Liver (tissue), 3 donors: ENCODE data around the gene ZNF785.

Source experiments
- RXRA ChIP-seq, 2 donors: IDR thresholded peaks; 2 replicates each; pipeline ENCODE4 v1.6.1; 2017 to 2018; ENCODE audit warnings: antibody characterized with exemption in 2 of 2, mild to moderate bottlenecking in 1 of 2
- TAF1 ChIP-seq: conservative IDR thresholded peaks from 2 replicates; pipeline ENCODE4 v1.6.1; 2016; ENCODE audit warnings: antibody characterized with exemption, mild to moderate bottlenecking
- YY1 ChIP-seq: IDR thresholded peaks from 2 replicates; pipeline ENCODE4 v1.6.1; 2016; ENCODE audit warnings: antibody characterized with exemption, mild to moderate bottlenecking
- TF ChIP-seq, protein P1 (sequence below): IDR thresholded peaks from 2 replicates; pipeline ENCODE4 v1.6.1; 2016; ENCODE audit warnings: antibody characterized with exemption
- TF ChIP-seq, protein P2 (sequence below): fragments of 150-350 bp; IDR thresholded peaks from 2 replicates; pipeline ENCODE4 v1.5.1; 2017; ENCODE audit warnings: improper control_type of control experiment, low read depth, low read length; ENCODE audit not compliant: missing input control
- TF ChIP-seq, protein P3 (sequence below): IDR thresholded peaks from 2 replicates; pipeline ENCODE4 v1.6.1; 2016; ENCODE audit warnings: antibody characterized with exemption, mild to moderate bottlenecking
- TF ChIP-seq, protein P4 (sequence below): IDR thresholded peaks from 2 replicates; pipeline ENCODE4 v1.6.1; 2016; ENCODE audit warnings: antibody characterized with exemption
- donor health status: healthy.
- donor health status: healthy.

GRCh38 chr16:30548416-30549253, 36.9 kb downstream of the ZNF785 start:
- TF ChIP-seq, protein P1, sequence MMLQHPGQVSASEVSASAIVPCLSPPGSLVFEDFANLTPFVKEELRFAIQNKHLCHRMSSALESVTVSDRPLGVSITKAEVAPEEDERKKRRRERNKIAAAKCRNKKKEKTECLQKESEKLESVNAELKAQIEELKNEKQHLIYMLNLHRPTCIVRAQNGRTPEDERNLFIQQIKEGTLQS = no peak
- TF ChIP-seq, protein P2, sequence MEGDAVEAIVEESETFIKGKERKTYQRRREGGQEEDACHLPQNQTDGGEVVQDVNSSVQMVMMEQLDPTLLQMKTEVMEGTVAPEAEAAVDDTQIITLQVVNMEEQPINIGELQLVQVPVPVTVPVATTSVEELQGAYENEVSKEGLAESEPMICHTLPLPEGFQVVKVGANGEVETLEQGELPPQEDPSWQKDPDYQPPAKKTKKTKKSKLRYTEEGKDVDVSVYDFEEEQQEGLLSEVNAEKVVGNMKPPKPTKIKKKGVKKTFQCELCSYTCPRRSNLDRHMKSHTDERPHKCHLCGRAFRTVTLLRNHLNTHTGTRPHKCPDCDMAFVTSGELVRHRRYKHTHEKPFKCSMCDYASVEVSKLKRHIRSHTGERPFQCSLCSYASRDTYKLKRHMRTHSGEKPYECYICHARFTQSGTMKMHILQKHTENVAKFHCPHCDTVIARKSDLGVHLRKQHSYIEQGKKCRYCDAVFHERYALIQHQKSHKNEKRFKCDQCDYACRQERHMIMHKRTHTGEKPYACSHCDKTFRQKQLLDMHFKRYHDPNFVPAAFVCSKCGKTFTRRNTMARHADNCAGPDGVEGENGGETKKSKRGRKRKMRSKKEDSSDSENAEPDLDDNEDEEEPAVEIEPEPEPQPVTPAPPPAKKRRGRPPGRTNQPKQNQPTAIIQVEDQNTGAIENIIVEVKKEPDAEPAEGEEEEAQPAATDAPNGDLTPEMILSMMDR = no peak
- TF ChIP-seq, protein P3, sequence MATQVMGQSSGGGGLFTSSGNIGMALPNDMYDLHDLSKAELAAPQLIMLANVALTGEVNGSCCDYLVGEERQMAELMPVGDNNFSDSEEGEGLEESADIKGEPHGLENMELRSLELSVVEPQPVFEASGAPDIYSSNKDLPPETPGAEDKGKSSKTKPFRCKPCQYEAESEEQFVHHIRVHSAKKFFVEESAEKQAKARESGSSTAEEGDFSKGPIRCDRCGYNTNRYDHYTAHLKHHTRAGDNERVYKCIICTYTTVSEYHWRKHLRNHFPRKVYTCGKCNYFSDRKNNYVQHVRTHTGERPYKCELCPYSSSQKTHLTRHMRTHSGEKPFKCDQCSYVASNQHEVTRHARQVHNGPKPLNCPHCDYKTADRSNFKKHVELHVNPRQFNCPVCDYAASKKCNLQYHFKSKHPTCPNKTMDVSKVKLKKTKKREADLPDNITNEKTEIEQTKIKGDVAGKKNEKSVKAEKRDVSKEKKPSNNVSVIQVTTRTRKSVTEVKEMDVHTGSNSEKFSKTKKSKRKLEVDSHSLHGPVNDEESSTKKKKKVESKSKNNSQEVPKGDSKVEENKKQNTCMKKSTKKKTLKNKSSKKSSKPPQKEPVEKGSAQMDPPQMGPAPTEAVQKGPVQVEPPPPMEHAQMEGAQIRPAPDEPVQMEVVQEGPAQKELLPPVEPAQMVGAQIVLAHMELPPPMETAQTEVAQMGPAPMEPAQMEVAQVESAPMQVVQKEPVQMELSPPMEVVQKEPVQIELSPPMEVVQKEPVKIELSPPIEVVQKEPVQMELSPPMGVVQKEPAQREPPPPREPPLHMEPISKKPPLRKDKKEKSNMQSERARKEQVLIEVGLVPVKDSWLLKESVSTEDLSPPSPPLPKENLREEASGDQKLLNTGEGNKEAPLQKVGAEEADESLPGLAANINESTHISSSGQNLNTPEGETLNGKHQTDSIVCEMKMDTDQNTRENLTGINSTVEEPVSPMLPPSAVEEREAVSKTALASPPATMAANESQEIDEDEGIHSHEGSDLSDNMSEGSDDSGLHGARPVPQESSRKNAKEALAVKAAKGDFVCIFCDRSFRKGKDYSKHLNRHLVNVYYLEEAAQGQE = no peak
- TF ChIP-seq, protein P4, sequence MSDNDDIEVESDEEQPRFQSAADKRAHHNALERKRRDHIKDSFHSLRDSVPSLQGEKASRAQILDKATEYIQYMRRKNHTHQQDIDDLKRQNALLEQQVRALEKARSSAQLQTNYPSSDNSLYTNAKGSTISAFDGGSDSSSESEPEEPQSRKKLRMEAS = no peak
- TF ChIP-seq YY1 = no peak
- TF ChIP-seq RXRA (IDR thresholded peaks at IDR 0.05) = no peak
- no peak for TF ChIP-seq TAF1
